Measurements from ENCODE around the gene MYO18A. TPM values are rescaled to one million over a fixed set of nuclear protein-coding genes. Genes with fewer than 3 reads are reported as not detected.

Gene MYO18A
- total RNA-seq, 1 donor from 2014 or later: 30.0 TPM

DNA sequence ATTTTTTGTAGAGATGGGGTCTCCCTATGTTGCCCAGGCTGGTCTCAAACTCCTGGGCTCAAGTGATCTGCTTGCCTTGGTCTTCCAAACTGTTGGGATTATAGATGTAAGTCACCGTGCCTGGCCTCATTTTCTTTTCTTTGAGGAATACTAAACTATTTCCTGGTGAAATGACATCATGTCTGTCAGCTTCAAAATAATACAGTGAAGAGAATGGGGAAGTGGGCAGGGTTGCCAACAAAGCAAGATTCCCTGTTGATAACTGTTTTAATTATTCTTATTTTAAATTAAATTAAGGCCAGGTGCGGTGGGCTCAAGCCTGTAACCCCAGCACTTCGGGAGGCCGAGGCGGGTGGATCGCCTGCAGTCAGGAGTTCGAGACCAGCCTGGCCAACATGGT is 116.2 kb downstream of the MYO18A start:
- Mint-ChIP-seq H3K4me1 (ENCODE audit: low read depth) (peaks cover 22% of the 10 kb centered on the region), H3K4me3 (ENCODE audit: unreplicated experiment) (no peak overlapping the region), H3K9me3 (ENCODE audit: low read depth) (no peaks in the 10 kb centered on the region), H3K36me3 (ENCODE audit: low read depth) (no peaks in the 10 kb centered on the region), H3K27ac (ENCODE audit: unreplicated experiment) (no peak overlapping the region), H3K27me3 (ENCODE audit: low read depth) (no peaks in the 10 kb centered on the region)
- TF ChIP-seq, protein P1, sequence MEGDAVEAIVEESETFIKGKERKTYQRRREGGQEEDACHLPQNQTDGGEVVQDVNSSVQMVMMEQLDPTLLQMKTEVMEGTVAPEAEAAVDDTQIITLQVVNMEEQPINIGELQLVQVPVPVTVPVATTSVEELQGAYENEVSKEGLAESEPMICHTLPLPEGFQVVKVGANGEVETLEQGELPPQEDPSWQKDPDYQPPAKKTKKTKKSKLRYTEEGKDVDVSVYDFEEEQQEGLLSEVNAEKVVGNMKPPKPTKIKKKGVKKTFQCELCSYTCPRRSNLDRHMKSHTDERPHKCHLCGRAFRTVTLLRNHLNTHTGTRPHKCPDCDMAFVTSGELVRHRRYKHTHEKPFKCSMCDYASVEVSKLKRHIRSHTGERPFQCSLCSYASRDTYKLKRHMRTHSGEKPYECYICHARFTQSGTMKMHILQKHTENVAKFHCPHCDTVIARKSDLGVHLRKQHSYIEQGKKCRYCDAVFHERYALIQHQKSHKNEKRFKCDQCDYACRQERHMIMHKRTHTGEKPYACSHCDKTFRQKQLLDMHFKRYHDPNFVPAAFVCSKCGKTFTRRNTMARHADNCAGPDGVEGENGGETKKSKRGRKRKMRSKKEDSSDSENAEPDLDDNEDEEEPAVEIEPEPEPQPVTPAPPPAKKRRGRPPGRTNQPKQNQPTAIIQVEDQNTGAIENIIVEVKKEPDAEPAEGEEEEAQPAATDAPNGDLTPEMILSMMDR (IDR thresholded peaks at IDR 0.05): no peak
- no peak for DNase-seq (ENCODE audit: low spot score)

DNA sequence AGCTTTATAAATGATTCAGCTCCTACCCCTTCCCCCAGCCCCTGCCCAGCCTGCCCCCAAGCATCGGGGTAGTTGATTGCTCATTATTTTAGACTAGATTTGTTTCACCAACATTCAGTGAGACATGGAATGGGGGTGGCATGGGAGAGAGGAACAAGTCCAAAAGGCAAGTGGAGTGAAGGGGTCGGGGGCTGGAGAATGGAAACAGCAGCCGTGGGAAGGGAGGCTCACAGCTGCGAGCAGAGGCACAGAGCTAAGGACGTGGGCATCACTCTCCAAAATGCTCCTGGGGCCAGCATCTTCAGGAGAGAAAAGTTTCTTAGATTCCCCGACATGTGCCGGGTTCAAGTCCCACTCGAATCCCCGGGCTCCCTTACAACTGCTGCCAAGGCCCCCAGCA is 118.0 kb downstream of the MYO18A start:
- H3K27ac Mint-ChIP-seq (ENCODE audit: unreplicated experiment): no peak overlapping the region
- TF ChIP-seq, protein P1 (IDR thresholded peaks at IDR 0.05): no peak
- peaks cover under 1% of the 10 kb centered on the region for H3K27me3 Mint-ChIP-seq (ENCODE audit: low read depth)
- DNase-seq (ENCODE audit: low spot score): no peak
- H3K4me1 Mint-ChIP-seq (ENCODE audit: low read depth): peaks cover 22% of the 10 kb centered on the region
- H3K9me3 Mint-ChIP-seq (ENCODE audit: low read depth): no peaks in the 10 kb centered on the region
- no peak overlapping the region for H3K4me3 Mint-ChIP-seq (ENCODE audit: unreplicated experiment)
- no peaks in the 10 kb centered on the region for H3K36me3 Mint-ChIP-seq (ENCODE audit: low read depth)

DNA sequence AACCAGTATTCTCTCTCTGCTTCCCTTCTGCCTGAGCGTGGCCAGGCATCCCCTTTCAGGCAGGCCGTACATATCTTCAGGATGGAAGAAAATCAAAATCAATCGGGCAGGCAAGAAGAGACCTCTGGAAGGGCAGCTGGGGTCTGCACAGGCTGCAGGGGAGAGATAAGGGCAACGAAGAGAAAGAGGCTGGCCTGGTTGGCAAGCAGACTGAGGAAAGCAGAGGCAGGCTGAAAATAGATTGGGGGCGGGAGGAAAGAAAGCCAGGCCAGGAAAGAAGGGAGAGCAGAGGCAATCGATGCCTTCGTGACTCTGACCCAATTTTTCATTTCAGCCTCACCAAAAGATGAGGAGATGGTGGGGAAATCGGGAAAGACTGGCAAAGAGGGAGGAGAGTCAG is 119.2 kb downstream of the MYO18A start:
- Mint-ChIP-seq H3K9me3 (ENCODE audit: low read depth) (no peaks in the 10 kb centered on the region), H3K27me3 (ENCODE audit: low read depth) (peaks cover 8% of the 10 kb centered on the region), H3K27ac (ENCODE audit: unreplicated experiment) (no peak overlapping the region), H3K4me1 (ENCODE audit: low read depth) (peaks cover 22% of the 10 kb centered on the region), H3K4me3 (ENCODE audit: unreplicated experiment) (no peak overlapping the region), H3K36me3 (ENCODE audit: low read depth) (no peaks in the 10 kb centered on the region)
- TF ChIP-seq, protein P1 (IDR thresholded peaks at IDR 0.05): no peak
- DNase-seq (ENCODE audit: low spot score): no peak

DNA sequence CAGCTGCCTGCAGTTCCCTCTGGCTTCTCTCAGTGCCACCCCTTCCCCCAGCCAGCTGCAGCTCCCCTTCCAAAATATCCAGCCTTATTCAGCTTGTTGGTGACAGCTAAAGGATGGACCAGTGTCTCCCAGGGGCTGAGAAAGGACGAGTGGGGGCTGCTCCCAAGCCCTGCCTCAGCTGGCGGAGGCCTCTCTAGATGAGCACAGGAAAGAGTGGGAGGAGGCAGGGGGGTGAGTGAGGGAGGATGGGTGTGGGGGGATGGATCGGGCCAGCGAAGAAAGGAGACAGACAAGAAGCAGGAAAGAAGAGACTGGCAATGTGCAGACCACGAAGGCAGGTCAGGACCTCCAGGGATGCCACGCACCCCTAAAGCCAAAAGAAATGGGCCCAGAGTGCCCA is 119.7 kb downstream of the MYO18A start:
- no peak overlapping the region for H3K4me3 Mint-ChIP-seq (ENCODE audit: unreplicated experiment)
- TF ChIP-seq, protein P1 (IDR thresholded peaks at IDR 0.05): no peak
- H3K36me3 Mint-ChIP-seq (ENCODE audit: low read depth): no peaks in the 10 kb centered on the region
- peaks cover 13% of the 10 kb centered on the region for H3K27me3 Mint-ChIP-seq (ENCODE audit: low read depth)
- DNase-seq (ENCODE audit: low spot score): no peak
- H3K4me1 Mint-ChIP-seq (ENCODE audit: low read depth): peaks cover 22% of the 10 kb centered on the region
- no peaks in the 10 kb centered on the region for H3K9me3 Mint-ChIP-seq (ENCODE audit: low read depth)
- peak overlapping the region; percentile 69 for H3K27ac Mint-ChIP-seq (ENCODE audit: unreplicated experiment)

DNA sequence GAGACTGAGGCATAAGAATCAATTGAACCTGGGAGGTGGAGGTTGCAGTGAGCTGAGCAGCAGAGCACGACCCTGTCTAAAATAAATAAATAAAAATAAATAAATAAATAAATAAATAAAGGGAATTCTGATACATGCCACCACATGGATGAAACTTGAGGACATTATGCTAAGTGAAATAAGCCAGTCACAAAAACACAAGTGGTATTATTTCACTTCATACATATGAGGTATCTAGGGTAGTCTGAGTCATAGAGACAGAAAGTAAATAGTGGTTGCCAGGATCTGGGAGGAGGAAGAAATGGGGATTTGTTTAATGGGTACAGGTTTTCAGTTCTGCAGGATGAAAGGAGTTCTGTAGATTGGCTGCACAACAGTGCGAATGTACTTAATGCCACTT is 120.9 kb downstream of the MYO18A start:
- Mint-ChIP-seq H3K27me3 (ENCODE audit: low read depth) (peaks cover 18% of the 10 kb centered on the region), H3K36me3 (ENCODE audit: low read depth) (no peaks in the 10 kb centered on the region), H3K27ac (ENCODE audit: unreplicated experiment) (no peak overlapping the region), H3K4me3 (ENCODE audit: unreplicated experiment) (no peak overlapping the region), H3K9me3 (ENCODE audit: low read depth) (no peaks in the 10 kb centered on the region), H3K4me1 (ENCODE audit: low read depth) (peaks cover 22% of the 10 kb centered on the region)
- TF ChIP-seq, protein P1 (IDR thresholded peaks at IDR 0.05): no peak
- DNase-seq (ENCODE audit: low spot score): no peak

Data from chondrocyte (in vitro differentiated cells).